HG03196 (cell line): Measurements from ENCODE around the gene ABHD8.

ENCODE experiments used
- ATAC-seq: cut with Tn5 transposase; IDR thresholded peaks from one replicate; pipeline ENCODE4 v1.9.1; 2021; ENCODE audit not compliant: unreplicated experiment

ABHD8 gene

GRCh38 chr19:17303167-17303939, at the start of gene ABHD8:
Gene ABHD8, minus strand, starts transcription at chr19:17303425. Its CDS starts 1,809 bp downstream, at chr19:17301616.
- ATAC-seq = peak; percentile 44

- no peak for ATAC-seq
Measured at GRCh38 chr19:17352608-17353280, 49.5 kb upstream of the ABHD8 start.

- ATAC-seq = no peak
Measured at GRCh38 chr19:17351815-17352435, 48.7 kb upstream of the ABHD8 start.

GRCh38 chr19:17348700-17349099, 45.5 kb upstream of the ABHD8 start:
- no peak for ATAC-seq

- no peak for ATAC-seq
Measured at GRCh38 chr19:17347877-17348276, 44.7 kb upstream of the ABHD8 start.

DNA sequence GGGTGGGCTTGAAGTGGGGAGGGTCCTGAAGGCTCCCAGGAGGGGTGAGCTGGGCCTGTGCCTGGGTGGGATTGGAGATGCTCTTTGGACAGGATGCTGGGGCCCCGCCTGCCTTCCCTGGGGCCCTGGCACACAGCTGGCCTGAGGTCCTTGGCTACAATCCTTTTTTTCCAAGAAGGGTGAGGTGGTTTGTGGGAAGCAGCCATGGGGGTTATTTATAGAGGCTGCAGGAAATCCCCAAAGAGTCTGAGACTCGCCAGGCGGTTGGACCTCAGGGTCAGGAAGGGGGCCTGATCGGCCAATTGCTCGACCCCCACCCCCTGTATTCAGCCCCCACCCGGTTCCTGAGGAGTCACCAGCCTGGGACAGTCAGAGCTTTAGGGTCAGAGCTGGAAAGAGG, 44.1 kb upstream of the ABHD8 start:
- ATAC-seq = no peak

- ATAC-seq = no peak
Measured at GRCh38 chr19:17346109-17346671, 43.0 kb upstream of the ABHD8 start.

- ATAC-seq = no peak
Measured at GRCh38 chr19:17341845-17342244, 38.6 kb upstream of the ABHD8 start.

- ATAC-seq = no peak
Measured at GRCh38 chr19:17341386-17341785, 38.2 kb upstream of the ABHD8 start.

DNA sequence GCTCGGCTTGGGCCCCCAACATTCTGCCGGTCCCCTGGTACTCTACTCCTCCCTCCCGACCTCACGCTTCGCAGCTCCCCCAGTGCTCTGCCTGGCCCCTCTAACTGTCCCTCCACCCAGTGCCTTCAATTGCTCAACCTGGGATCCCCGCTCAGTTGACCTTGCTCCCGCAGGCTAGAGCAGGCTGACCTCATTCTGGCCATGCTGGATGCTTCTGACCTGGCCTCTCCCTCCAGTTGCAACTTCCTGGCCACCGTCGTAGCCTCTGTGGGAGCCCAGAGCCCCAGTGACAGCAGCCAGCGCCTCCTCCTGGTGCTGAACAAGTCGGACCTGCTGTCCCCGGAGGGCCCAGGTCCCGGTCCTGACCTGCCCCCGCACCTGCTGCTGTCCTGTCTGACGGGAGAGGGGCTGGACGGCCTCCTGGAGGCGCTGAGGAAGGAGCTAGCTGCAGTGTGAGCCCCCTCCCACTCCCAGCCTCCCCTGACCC, 37.7 kb upstream of the ABHD8 start:
- no peak for ATAC-seq

GRCh38 chr19:17340302-17340870, 37.2 kb upstream of the ABHD8 start:
- ATAC-seq = no peak

GRCh38 chr19:17339088-17339741, 36.0 kb upstream of the ABHD8 start:
- no peak for ATAC-seq

DNA sequence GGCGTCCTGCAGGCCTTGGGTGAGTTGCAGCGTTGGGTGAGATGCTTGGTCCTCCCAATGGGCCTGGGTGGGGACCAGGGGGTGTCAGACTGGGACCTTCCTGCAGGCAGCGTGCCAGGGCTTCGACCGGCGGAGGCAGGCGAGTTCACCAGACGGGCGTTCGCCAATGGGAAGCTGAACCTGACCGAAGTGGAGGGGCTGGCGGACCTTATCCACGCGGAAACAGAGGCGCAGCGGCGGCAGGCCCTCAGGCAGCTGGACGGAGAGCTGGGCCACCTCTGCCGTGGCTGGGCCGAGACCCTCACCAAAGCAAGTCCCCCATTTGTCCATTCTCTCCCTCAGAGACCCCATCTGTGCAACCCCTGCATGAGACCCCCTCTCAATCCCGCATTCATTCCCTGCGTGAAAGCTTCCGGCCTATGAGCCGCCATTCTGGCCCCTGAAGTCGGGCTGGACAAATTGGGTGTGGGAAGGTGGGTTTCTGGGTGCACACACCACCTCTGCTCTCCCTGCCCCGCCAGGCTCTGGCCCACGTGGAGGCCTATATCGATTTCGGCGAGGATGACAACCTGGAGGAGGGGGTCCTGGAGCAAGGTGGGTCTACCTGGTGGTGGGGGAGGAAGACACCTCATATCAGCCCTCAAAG, 35.3 kb upstream of the ABHD8 start:
- no peak for ATAC-seq

DNA sequence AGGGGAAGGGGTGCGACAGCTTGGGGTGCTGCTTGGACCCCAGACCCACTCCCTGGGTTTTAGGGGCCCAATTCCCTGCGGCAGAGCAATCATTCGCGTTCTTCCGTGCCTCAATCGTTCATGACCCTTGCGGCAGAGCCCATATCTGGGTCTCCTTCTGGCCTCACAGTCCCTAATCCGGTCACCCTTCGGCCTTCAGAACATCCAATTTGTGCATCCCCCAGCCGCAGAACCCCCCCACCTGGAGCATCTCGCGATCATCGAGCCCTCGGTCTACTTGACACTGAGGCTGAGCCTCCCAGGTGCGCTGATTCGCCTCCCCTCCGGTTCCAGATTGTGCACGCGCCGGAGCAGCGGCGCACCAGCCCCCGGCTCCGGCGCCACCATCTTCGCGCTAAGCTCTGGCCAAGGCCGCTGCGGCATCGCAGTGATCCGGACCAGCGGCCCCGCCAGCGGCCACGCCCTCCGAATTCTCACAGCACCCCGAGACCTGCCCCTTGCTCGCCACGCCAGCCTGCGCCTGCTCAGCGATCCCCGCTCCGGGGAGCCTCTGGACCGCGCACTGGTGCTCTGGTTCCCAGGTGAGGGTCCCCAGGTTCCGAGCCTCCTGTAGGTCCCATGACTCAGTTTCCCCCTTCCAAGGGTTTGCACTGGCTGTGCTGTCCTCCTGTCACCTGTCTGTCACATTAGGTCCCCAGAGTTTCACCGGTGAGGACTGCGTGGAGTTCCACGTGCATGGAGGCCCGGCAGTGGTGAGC, 34.6 kb upstream of the ABHD8 start:
- ATAC-seq = no peak

- peak; percentile 75 for ATAC-seq
Measured at GRCh38 chr19:17336872-17337674, 33.8 kb upstream of the ABHD8 start, which contains the start of gene GTPBP3. Gene GTPBP3, plus strand, starts transcription at chr19:17337553. Its CDS starts 59 bp downstream, at chr19:17337612.

DNA sequence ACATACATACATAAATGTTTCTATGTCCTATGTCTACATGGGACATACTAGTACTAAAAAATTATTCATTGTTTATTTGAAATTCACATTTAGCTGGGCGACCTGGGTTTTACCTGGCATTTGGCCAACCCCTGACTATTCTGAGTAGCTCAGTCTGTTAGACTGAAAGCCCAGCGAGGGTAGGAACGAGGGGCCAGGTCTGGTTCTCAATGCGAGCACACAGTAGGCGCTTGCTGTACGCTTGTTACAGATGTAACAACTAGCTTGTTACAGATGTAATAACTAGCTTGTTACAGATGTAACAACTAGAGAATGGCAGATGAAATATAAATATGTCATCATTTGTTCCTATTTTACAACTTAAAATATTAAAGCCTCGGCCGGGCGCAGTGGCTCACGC, 32.4 kb upstream of the ABHD8 start:
- no peak for ATAC-seq

DNA sequence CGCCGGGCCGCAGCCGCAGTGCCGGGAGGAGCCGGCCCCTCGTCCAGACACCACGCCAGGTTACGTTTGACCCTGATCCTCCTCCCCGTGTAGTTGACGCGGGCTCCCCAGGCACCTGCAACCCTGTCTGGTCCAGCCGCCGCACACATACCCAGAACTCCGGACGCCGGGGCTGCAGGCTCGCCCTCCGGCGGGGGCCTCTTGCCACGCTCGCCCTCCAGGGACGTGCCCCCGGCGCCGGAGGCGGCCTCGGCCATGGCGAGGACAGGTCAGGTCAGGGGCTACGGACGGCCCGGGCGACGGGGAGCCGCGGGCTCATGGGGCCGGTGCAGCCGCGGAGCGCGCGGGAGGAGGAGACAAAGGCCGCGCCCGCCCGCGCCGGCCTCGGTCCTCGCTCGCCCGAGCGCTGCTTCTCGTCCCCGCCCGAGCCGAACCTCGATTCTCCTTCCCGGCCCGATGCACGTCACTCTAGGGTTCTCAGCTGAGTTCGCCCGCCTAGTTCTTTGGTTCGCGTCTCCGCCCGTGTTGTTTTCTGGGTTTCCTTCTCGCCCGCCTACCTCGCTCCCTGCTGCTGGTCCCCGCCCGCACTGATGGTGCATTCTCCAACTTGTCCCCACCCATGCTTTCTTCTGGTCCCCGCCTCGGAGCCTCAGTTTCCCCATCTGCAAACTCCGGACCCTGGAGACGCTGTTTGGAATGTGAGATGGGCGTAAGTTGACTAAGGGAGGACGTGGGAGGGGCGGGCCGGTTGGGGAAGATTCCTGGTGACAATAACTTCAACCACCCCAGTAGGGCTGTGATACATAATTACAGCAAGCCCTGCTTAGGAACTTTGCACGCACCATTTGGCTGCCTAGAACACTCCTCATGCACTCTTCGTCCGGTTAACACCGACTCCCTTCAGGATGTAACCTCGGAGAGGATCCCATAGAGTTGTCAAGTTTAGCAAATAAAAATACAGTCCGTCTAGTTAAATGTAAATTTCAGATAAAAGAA, 31.5 kb upstream of the ABHD8 start, which contains the start of gene ANO8:
ANO8 (minus strand) TSS at position 442 of the 996 bp plus-strand sequence; CDS start at position 257, 185 bp downstream.
- no peak for ATAC-seq
